CD14-positive monocyte (primary cell): Measurements from ENCODE around the gene SECISBP2. TPM values are rescaled to one million over a fixed set of nuclear protein-coding genes. Genes with fewer than 3 reads are reported as not detected.

ENCODE experiments used
- DNase-seq, 3 donors: peaks; one replicate each; pipeline ENCODE4 v3.0.0-alpha.2; 2011 to 2022
- H2AFZ ChIP-seq: 2 replicates; pipeline ENCODE4 v1.6.0; 2012; ENCODE audit warnings: mild to moderate bottlenecking, low read depth, low read length, inconsistent platforms; ENCODE audit not compliant: insufficient read depth, poor library complexity, severe bottlenecking
- H3K27ac ChIP-seq, 2 donors: 1 replicate in 1 of 2; 2 replicates in 1 of 2; pipeline ENCODE4 v1.5.1; 2012 to 2013; ENCODE audit warnings: low read length in 2 of 2, control low read depth in 1 of 2, inconsistent platforms in 1 of 2, low read depth in 1 of 2, mild to moderate bottlenecking in 1 of 2
- H3K27me3 ChIP-seq, 2 donors: one replicate each; pipeline versions ENCODE4 v1.6.0 to v1.6.1; 2011 to 2013; ENCODE audit warnings: low read length in 2 of 2; ENCODE audit not compliant: control insufficient read depth in 2 of 2, insufficient read depth in 2 of 2
- H3K36me3 ChIP-seq, 2 donors: replicated peaks in 1 of 2; 1 replicate in 1 of 2; 2 replicates in 1 of 2; pipeline versions ENCODE4 v1.5.1 to v1.6.1; 2012 to 2013; ENCODE audit warnings: low read length in 2 of 2, control low read depth in 1 of 2, inconsistent platforms in 1 of 2, mild to moderate bottlenecking in 1 of 2; ENCODE audit not compliant: insufficient read depth in 2 of 2, control insufficient read depth in 1 of 2
- H3K4me1 ChIP-seq, 2 donors: 1 replicate in 1 of 2; 2 replicates in 1 of 2; pipeline versions ENCODE4 v1.5.1 to v1.6.1; 2012 to 2013; ENCODE audit warnings: low read length in 2 of 2, control low read depth in 1 of 2, inconsistent platforms in 1 of 2, mild to moderate bottlenecking in 1 of 2, moderate library complexity in 1 of 2; ENCODE audit not compliant: insufficient read depth in 2 of 2, control insufficient read depth in 1 of 2
- H3K4me2 ChIP-seq: replicated peaks from 2 replicates; pipeline ENCODE3; 2012; ENCODE audit warnings: low read length, moderate library complexity, mild to moderate bottlenecking; ENCODE audit not compliant: poor library complexity, severe bottlenecking; ENCODE audit errors: extremely low read depth
- H3K4me3 ChIP-seq, 3 experiments: fragments of 200-600 bp in 1 of 3; sonication (generic) in 1 of 3; replicated peaks in 1 of 3; 1 replicate in 2 of 3; 2 replicates in 1 of 3; pipeline ENCODE4 v1.5.1; 2011 to 2013; ENCODE audit warnings: low read length in 3 of 3, mild to moderate bottlenecking in 3 of 3, control low read depth in 2 of 3, low read depth in 2 of 3, inconsistent platforms in 1 of 3, moderate library complexity in 1 of 3
- H3K79me2 ChIP-seq: 2 replicates; pipeline ENCODE4 v1.6.0; 2012; ENCODE audit warnings: mild to moderate bottlenecking, control low read depth, inconsistent platforms, low read length, moderate library complexity; ENCODE audit not compliant: insufficient read depth
- H3K9ac ChIP-seq: 2 replicates; pipeline ENCODE4 v1.6.0; 2017; ENCODE audit warnings: low read length, mild to moderate bottlenecking; ENCODE audit not compliant: insufficient read depth, poor library complexity, severe bottlenecking
- H3K9me3 ChIP-seq, 2 donors: replicated peaks in 1 of 2; 1 replicate in 1 of 2; 2 replicates in 1 of 2; pipeline versions ENCODE4 v1.5.1 to v1.6.1; 2012 to 2013; ENCODE audit warnings: low read length in 2 of 2, control low read depth in 1 of 2; ENCODE audit not compliant: control insufficient read depth in 1 of 2, insufficient read depth in 1 of 2
- H4K20me1 ChIP-seq: 2 replicates; pipeline ENCODE4 v1.6.0; 2012; ENCODE audit warnings: mild to moderate bottlenecking, low read length, control low read depth, moderate library complexity; ENCODE audit not compliant: insufficient read depth
- H3K27ac Mint-ChIP-seq, 7 donors: one replicate each; pipeline ENCODE4 v1.8.0; 2020; ENCODE audit warnings: mild to moderate bottlenecking in 7 of 7, mixed read lengths in 7 of 7, moderate library complexity in 6 of 7, inconsistent platforms in 2 of 7
- H3K27me3 Mint-ChIP-seq, 3 donors: one replicate each; pipeline ENCODE4 v1.8.0; 2021 to 2022; ENCODE audit warnings: low read depth in 3 of 3, mild to moderate bottlenecking in 3 of 3, mixed read lengths in 3 of 3, moderate library complexity in 3 of 3, inconsistent platforms in 1 of 3
- H3K36me3 Mint-ChIP-seq, 2 donors: one replicate each; pipeline ENCODE4 v1.8.0; 2020; ENCODE audit warnings: mixed read lengths in 2 of 2, inconsistent platforms in 1 of 2, mild to moderate bottlenecking in 1 of 2
- H3K4me1 Mint-ChIP-seq: one replicate; pipeline ENCODE4 v1.8.0; 2020; ENCODE audit warnings: mild to moderate bottlenecking, mixed read lengths
- H3K4me3 Mint-ChIP-seq, 2 donors: one replicate each; pipeline ENCODE4 v1.8.0; 2020; ENCODE audit warnings: mild to moderate bottlenecking in 2 of 2, mixed read lengths in 2 of 2, moderate library complexity in 1 of 2
- H3K9me3 Mint-ChIP-seq, 7 donors: one replicate each; pipeline ENCODE4 v1.8.0; 2020 to 2022; ENCODE audit warnings: mixed read lengths in 7 of 7, mild to moderate bottlenecking in 6 of 7, moderate library complexity in 6 of 7, inconsistent platforms in 2 of 7
- WGBS: methylation state at CpG from one replicate; pipeline ENCODE4 v1.1.5; 2013; ENCODE audit warnings: missing lambda C conversion rate; ENCODE audit not compliant: insufficient coverage; 5-methylcytosine and 5-hydroxymethylcytosine counted together
- intact Hi-C, 2 donors: fragments of 100-400 bp; cut with micrococcal nuclease; formaldehyde crosslinking; loops; one replicate each; pipeline versions ENCODE4 v1.15.0 to v1.15.1; 2023
- polyA plus RNA-seq, 3 donors: library from polyadenylated mRNA; depleted of rRNA in 1 of 3; unstranded in 2 of 3; stranded (reverse) in 1 of 3; fragments of 300-500 nt in 2 of 3; fragments of >200 nt in 1 of 3; fragmentation: Illumina TruSeq in 2 of 3; gene quantifications; 1 replicate in 2 of 3; 2 replicates in 1 of 3; pipeline ENCODE4 v1.2.3, GENCODE V29; 2012 to 2021
- TF ChIP-seq, protein P1 (sequence below): fragments of 200-600 bp; IDR thresholded peaks from one replicate; pipeline ENCODE4 v1.8.0; 2022; ENCODE audit warnings: antibody characterized with exemption, mild to moderate bottlenecking

The SECISBP2 gene
- polyA plus RNA-seq, 3 donors = 8.6 to 51.4 (median 9.8) TPM

DNA sequence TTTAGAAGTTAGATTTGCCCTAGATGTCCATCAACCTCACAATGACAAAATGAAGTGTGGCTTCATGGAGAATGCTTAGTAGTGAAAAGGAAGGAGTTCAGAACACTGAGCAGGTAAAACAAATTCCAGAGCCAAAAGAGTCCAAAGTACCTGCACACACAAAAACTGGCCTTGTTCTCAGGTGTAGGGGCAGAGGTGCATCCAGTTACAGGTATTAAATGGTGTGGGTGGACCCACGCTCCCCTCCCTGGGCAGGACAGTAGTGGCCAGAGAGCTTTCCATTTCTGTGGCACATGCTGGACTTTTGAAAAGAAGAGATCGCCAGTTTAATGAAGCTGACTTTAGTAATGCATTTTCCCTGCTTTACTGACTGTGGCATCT lies 47.2 kb downstream of the SECISBP2 start:
- H3K27me3 ChIP-seq = no peaks in the 10 kb centered on the region
- peaks cover 27 to 59% of the 10 kb centered on the region in 2 donors for H3K36me3 ChIP-seq
- DNase-seq = no peak
- intact Hi-C loops = no loop called here
- H3K9me3 Mint-ChIP-seq = no peaks in the 10 kb centered on the region
- no peak overlapping the region for H3K4me3 ChIP-seq
- WGBS = 100% methylated on average over 1 of the region's 2 CpGs
- peaks cover 24 to 35% of the 10 kb centered on the region in 2 donors for H3K36me3 Mint-ChIP-seq
- peaks cover 64% of the 10 kb centered on the region for H4K20me1 ChIP-seq
- peaks cover 0 to 3% (median 0%) of the 10 kb centered on the region in 3 donors for H3K27me3 Mint-ChIP-seq
- H3K4me3 Mint-ChIP-seq = no peak overlapping the region
- H3K4me1 Mint-ChIP-seq = peaks cover 2% of the 10 kb centered on the region
- H3K27ac Mint-ChIP-seq = peak overlapping the region in 2 of 7 donors; percentile 22 to 78
- TF ChIP-seq, protein P1, sequence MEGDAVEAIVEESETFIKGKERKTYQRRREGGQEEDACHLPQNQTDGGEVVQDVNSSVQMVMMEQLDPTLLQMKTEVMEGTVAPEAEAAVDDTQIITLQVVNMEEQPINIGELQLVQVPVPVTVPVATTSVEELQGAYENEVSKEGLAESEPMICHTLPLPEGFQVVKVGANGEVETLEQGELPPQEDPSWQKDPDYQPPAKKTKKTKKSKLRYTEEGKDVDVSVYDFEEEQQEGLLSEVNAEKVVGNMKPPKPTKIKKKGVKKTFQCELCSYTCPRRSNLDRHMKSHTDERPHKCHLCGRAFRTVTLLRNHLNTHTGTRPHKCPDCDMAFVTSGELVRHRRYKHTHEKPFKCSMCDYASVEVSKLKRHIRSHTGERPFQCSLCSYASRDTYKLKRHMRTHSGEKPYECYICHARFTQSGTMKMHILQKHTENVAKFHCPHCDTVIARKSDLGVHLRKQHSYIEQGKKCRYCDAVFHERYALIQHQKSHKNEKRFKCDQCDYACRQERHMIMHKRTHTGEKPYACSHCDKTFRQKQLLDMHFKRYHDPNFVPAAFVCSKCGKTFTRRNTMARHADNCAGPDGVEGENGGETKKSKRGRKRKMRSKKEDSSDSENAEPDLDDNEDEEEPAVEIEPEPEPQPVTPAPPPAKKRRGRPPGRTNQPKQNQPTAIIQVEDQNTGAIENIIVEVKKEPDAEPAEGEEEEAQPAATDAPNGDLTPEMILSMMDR = no peak
- no peaks in the 10 kb centered on the region for H3K79me2 ChIP-seq
- no peaks in the 10 kb centered on the region for H3K9me3 ChIP-seq
- H3K4me1 ChIP-seq = no peaks in the 10 kb centered on the region
- H3K4me2 ChIP-seq = no peak overlapping the region
- H2AFZ ChIP-seq = no peak overlapping the region
- H3K9ac ChIP-seq = no peak overlapping the region
- no peak overlapping the region for H3K27ac ChIP-seq

DNA sequence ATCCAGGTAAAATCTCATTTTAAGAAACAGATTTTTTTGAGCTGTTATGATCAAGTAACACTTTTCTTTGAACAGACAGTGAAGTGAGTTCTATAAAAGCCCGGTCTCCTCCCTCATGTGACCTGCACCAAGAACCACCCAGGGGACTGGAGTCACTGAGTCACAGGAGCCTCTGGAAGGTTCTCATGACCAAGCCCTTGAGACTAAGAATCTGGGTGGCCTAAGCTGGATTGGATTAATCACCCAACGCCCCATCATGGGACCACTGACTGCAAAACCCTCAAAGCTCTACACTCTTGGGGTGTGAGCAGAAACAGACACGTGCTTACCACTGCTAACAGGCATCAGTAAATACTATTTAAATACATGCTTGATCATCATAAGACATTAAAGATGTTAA lies 48.4 kb downstream of the SECISBP2 start:
- no peaks in the 10 kb centered on the region for H3K4me1 ChIP-seq
- intact Hi-C loops = no loop called here
- H3K4me1 Mint-ChIP-seq = peaks cover 2% of the 10 kb centered on the region
- peaks cover 58% of the 10 kb centered on the region for H4K20me1 ChIP-seq
- H3K27ac Mint-ChIP-seq = peak overlapping the region in 2 of 7 donors; percentile 12 to 54
- H3K4me3 ChIP-seq = no peak overlapping the region
- no peak overlapping the region for H2AFZ ChIP-seq
- H3K4me2 ChIP-seq = no peak overlapping the region
- no peak overlapping the region for H3K27ac ChIP-seq
- H3K27me3 Mint-ChIP-seq = peaks cover 0 to 3% (median 0%) of the 10 kb centered on the region in 3 donors
- H3K9me3 ChIP-seq = no peaks in the 10 kb centered on the region
- peak in 1 of 3 donors; percentile 55 for DNase-seq
- no peak overlapping the region for H3K9ac ChIP-seq
- no peaks in the 10 kb centered on the region for H3K27me3 ChIP-seq
- H3K79me2 ChIP-seq = no peaks in the 10 kb centered on the region
- 100% methylated on average over 1 of the region's 3 CpGs for WGBS
- no peaks in the 10 kb centered on the region for H3K9me3 Mint-ChIP-seq
- TF ChIP-seq, protein P1 = no peak
- H3K36me3 ChIP-seq = peaks cover 15 to 50% of the 10 kb centered on the region in 2 donors
- H3K36me3 Mint-ChIP-seq = peaks cover 13 to 23% of the 10 kb centered on the region in 2 donors
- no peak overlapping the region for H3K4me3 Mint-ChIP-seq
